ENCODE data around the gene RTKN.
"Not testable (repeated sequence)": the region's sequence is repeated elsewhere in the genome, so short reads cannot be mapped to it uniquely, and the experiment has no call there.

RTKN gene

DNA sequence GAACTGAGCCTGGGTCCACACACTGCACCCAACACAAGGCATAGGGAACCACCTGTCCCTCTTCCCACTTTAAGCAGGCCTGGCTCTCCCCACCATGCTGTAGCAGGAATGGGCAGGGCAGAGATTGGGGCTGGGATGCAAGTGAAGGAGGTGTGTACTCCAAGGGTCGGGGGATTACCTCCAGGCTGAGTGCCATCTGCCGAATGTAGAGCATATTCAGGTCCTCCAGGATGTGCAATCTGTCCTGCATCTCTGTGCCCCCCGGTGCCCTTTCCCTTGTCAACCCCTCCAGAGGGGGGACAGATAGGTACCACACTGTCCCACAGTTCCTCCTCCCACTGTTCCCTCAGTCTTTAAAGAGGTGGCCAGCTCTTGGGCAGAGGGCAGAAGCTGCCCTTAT is 2.4 kb downstream of the RTKN start:
- DNase-seq (ENCODE audit: low read depth): no peak

DNA sequence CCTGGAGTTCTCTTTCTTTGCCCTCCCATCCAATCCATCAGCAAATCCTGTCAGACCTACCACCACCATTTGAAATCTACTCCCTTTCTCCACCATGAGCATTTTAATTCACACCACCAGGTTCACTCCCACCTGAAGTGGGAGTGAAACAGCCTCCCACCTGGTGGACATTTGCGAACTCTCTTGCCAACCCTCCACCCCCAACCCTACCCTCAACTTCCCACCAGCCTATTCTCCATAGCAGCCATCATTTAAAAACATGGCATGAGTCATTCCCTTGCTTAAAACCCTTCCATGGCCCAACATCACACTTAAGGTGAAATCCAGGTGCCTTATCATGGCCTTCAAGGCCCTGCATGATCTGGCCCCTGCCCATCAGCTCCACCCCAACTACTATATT is 3.5 kb downstream of the RTKN start:
- no peak for DNase-seq (ENCODE audit: low read depth)

DNA sequence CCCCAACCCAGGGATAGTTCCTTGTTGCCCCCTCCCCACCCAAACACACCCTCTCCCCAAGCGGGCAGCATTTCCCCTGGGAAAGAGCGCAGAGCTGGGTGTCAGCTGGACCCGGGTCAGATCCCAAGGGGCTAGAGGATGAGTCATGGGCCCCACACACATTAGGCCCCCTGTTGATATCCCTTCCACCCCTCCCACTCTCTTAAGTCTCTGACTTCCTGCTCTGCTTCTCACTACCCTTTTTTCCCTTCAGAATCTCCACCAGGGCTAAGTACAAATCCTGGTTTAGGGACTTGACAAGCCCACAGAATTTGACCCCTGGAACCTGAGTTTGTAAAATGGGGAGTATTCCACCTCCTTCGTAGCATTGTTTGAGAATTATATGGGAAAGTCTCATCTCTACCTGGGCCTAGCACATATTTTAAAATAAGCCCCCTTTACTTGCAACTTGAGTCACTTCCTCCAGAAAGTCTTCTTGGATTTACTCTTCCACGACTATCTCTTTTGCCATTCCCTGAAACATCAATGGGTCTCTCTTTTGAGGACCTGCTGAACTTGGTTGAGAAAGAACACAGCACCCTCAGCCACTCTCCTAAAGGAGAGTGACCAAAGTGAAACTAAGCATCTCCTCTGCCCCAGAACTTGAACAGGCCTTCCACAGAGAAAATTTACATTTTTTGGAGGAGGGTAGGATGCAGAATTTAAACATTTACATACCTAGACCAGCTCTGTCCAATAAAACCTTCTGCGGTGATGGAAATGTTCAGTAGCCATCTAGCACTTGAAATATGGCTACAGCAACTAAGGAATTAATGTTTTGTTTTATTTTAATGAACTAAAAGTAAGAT is 4.7 kb downstream of the RTKN start:
- no peak for DNase-seq (ENCODE audit: low read depth)

DNA sequence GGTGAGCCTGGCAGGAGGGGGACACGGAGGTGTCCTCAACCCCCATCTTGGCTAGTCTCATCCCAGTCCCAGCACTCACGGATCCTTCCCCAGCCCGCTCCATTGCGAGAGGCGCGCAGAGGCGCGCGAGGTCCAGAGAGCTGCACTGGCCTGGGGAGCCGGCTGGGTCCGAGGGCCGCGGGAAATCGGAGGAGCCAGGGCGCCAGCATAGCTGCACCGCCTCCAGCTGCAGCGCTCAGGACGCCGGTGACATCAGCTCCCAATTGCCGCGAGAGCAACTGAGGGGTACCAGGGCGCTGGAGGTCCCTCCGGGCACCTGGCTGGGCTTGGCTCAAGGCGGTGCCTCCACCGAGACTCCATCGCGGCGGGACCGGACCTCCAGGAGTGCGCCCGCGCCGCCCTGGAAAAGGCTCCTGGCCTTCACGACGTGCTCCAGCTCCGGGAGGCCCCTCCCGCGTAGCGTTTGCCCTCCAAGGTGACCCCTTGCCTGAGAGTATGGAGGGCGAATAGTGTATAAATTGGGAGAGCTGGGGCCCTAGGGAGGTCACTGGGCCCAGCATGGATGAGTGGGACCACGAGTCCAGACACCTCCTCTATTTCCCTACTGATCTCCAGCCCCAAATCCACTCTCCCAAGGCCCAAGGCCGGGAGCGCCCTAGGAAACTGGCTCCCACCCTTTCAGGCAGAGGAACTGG is 5.5 kb downstream of the RTKN start:
- DNase-seq (ENCODE audit: low read depth): no peak

DNA sequence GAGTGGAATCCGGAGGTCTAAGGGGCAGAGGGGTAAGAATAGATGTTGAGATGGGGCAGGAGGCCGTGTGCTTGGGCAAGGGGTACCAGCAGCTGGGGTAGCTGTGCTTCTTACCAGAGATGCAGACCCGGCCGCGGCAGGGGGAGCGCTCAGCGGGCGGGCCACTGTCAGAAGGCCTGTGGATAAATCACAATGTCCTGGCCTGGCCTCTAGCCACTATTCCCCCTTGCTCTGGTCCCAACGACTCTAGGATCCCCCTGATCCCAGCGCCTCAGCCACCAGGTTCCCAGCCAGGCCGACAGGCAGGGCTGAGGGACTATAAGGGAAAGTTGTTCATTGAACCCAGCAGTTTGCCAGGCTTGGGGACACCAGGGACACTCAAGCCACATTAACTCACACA is 11.2 kb downstream of the RTKN start:
- DNase-seq (ENCODE audit: low read depth): no peak

- no peak for DNase-seq (ENCODE audit: low read depth)
These were observed 12.0 kb downstream of the RTKN start for GRCh38 chr2:74429487-74430451.

GRCh38 chr2:74428675-74429074 is 13.1 kb downstream of the RTKN start:
- no peak for DNase-seq (ENCODE audit: low read depth)

GRCh38 chr2:74427551-74427950 is 14.2 kb downstream of the RTKN start:
- no peak for DNase-seq (ENCODE audit: low read depth)

GRCh38 chr2:74426181-74426758 is 15.5 kb downstream of the RTKN start:
- DNase-seq (ENCODE audit: low read depth): no peak

GRCh38 chr2:74425523-74425922 is 16.2 kb downstream of the RTKN start:
- DNase-seq (ENCODE audit: low read depth): no peak

DNA sequence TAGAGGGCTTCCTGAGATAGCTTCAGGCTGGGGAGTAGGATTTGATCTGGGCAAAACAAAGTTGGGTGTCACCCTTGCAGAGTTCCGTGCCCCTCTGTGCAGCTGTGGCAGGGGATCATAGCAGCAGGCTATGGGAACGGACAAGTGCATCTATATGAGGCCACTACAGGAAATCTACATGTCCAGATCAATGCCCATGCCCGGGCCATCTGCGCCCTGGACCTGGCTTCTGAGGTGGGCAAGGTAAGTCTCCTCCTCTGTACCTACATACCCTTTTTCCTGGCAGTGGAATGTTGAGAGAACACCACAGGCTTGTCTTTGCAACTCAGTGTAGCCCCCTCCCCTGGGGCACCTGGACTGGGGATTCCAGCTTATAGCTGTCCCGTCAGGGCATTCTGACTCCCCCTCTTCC is 16.7 kb downstream of the RTKN start:
- DNase-seq (ENCODE audit: low read depth): no peak

- no peak for DNase-seq (ENCODE audit: low read depth)
These were observed 17.4 kb downstream of the RTKN start for GRCh38 chr2:74424139-74424992.

- DNase-seq (ENCODE audit: low read depth): no peak
These were observed 18.3 kb downstream of the RTKN start for GRCh38 chr2:74423231-74424095.

- DNase-seq (ENCODE audit: low read depth): peak; percentile 85
These were observed 20.4 kb downstream of the RTKN start, which contains the start of the genes C2orf81 and WDR54 for GRCh38 chr2:74421221-74421870. C2orf81 (minus strand) TSS chr2:74421619; CDS start chr2:74421560, 59 bp downstream. WDR54 (plus strand) TSS chr2:74421730; CDS start chr2:74422154, 424 bp downstream.

GRCh38 chr2:74420443-74421103 is 21.2 kb downstream of the RTKN start:
- DNase-seq (ENCODE audit: low read depth): not testable (repeated sequence)

DNA sequence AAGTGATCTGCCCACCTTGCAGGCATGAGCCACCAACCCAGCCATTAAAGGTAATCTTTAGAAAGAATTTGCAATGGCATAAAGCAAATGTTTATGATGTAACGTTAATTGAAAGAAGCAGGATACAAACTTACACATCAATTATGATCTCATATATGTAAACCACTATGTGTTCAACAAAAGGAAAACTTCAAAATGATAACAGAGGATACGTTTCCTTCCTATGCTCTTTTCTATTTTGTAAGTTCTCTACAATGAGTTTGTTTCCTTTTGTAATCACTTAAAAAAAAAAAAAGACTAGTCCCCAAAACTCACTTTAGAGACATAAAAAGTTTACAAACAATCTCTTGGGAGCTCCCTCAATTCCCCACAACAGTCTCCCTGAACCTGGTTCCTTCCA is 21.7 kb downstream of the RTKN start:
- DNase-seq (ENCODE audit: low read depth): no peak

GRCh38 chr2:74419345-74419744 is 22.4 kb downstream of the RTKN start:
- DNase-seq (ENCODE audit: low read depth): no peak

DNA sequence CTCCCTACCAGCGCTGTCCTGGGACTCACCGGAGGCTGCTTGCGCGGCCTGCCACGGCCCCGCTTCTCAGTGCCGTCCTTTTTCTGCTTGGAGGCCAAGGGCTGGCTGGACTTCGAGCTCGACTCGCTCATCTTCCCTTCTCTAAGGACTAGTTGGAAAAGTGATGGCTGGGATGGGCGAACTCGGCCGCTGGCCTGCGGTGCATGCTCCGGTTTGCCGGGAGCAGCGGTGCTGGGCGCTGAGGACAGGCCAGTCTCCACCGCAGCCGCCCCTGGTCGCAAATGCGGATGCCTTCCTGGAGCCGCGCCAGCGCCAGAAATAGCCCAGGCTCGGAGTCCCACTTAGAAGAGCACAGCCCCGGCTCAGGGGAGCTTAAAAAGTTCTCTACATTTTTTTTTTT is 23.4 kb downstream of the RTKN start:
- DNase-seq (ENCODE audit: low read depth): no peak

GRCh38 chr2:74417763-74418162 is 24.0 kb downstream of the RTKN start:
- DNase-seq (ENCODE audit: low read depth): no peak
